Measurements from ENCODE around the gene IDH3B. TPM values are rescaled to one million over a fixed set of nuclear protein-coding genes. Genes with fewer than 3 reads are reported as not detected.

IDH3B gene
- total and polyA plus RNA-seq, 11 donors, result 122 to 356 (median 197) TPM

DNA sequence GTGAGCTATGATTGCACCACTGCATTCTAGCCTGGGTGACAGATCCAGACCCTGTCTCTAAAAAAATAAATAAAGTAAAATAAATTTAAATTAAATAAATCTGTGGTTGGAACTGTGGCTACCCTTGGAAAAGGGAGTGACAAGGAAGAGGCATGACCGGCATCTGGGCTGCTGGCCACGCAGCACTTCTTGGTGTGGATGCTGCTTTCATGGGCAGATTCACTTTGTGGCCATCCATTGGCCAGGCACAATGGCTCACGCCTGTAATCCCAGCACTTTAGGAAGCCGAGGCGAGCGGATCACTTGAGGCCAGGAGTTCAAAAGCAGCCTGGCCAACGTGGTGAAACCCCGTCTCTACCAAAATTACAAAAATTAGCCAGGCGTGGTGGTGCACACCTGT lies 44.6 kb upstream of the IDH3B start:
- no peaks in the 10 kb centered on the region for H3K36me3 ChIP-seq
- 85 to 90% (median 89%) methylated on average over 8 to 9 of the region's 9 CpGs for WGBS, 4 donors
- H3K9me3 ChIP-seq, result no peaks in the 10 kb centered on the region
- TF ChIP-seq, protein P1, sequence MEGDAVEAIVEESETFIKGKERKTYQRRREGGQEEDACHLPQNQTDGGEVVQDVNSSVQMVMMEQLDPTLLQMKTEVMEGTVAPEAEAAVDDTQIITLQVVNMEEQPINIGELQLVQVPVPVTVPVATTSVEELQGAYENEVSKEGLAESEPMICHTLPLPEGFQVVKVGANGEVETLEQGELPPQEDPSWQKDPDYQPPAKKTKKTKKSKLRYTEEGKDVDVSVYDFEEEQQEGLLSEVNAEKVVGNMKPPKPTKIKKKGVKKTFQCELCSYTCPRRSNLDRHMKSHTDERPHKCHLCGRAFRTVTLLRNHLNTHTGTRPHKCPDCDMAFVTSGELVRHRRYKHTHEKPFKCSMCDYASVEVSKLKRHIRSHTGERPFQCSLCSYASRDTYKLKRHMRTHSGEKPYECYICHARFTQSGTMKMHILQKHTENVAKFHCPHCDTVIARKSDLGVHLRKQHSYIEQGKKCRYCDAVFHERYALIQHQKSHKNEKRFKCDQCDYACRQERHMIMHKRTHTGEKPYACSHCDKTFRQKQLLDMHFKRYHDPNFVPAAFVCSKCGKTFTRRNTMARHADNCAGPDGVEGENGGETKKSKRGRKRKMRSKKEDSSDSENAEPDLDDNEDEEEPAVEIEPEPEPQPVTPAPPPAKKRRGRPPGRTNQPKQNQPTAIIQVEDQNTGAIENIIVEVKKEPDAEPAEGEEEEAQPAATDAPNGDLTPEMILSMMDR (IDR thresholded peaks at IDR 0.05), result no peak
- no peak for TF ChIP-seq POLR2A (IDR thresholded peaks at IDR 0.05)
- intact Hi-C loops (cut with DNase I), result no loop called here
- no peaks in the 10 kb centered on the region for H3K4me1 ChIP-seq
- H3K4me3 ChIP-seq, result no peak overlapping the region
- H3K27ac ChIP-seq, result no peak overlapping the region
- no peaks in the 10 kb centered on the region for H3K27me3 ChIP-seq
- ATAC-seq (no peak), DNase-seq (no peak)

DNA sequence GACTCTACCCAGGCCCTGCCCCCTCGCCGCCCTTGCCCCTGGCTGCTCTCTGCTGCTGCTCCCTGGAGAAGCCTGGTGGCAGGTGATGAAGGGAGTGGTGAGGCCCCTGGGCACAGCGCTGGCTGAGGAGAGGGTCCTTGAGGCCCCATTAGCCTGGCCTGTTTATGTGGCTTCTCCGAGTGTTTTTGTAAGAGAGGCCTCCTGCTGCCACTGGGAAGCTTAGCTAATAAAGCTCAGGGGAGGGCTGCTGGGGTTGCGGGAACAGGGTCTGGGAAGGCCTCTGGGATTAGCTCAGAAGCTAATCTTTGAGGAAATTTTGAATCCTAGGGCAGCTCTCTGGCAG lies 44.0 kb upstream of the IDH3B start:
- Histone ChIP-seq H3K4me1 (no peaks in the 10 kb centered on the region), H3K36me3 (no peaks in the 10 kb centered on the region), H3K9me3 (no peaks in the 10 kb centered on the region), H3K27ac (no peak overlapping the region), H3K27me3 (no peaks in the 10 kb centered on the region), H3K4me3 (no peak overlapping the region)
- ATAC-seq (no peak), DNase-seq (no peak)
- intact Hi-C loops (cut with DNase I), result no loop called here
- WGBS, 4 donors, result 84 to 90% (median 89%) methylated on average over 5 of the region's 5 CpGs
- TF ChIP-seq, protein P1 (IDR thresholded peaks at IDR 0.05), result no peak
- TF ChIP-seq POLR2A (IDR thresholded peaks at IDR 0.05), result no peak

DNA sequence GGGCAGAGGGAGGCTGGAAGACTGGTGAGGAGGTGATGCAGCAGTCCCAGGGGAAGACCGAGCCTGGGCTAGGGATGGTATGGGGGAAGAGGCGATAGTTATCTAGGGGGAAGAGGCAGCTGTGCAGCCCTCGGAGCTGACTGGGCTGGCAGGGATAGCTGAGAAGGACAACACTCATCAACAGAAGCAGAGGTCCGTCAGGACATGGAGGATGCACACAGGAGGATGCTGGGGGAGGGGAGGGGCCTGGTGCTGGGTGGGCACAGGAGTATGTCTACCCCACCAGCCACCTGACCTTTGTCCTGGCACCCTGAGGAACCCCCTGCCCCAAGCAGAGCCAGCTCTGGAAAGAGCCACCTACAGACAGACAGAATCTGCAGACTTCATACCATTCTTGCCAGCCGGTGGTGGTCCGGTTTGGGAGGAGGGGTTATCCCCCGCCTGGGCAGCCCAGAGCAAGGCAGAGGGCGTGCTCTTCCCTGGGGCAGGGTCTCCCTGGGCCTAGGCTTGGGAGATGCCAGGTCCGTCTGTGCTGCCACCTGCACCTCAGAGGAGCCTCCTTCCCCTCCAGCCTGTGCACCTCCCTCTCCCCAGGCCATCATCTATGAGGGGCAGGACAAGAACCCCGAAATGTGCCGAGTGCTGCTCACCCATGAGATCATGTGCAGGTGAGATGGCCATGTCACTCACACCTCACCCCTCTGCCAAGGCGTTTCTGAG lies 43.5 kb upstream of the IDH3B start:
- H3K4me3 ChIP-seq, result no peak overlapping the region
- no peak for TF ChIP-seq POLR2A (IDR thresholded peaks at IDR 0.05)
- TF ChIP-seq, protein P1 (IDR thresholded peaks at IDR 0.05), result no peak
- 83 to 88% (median 86%) methylated on average over 9 to 12 of the region's 12 CpGs for WGBS, 4 donors
- H3K36me3 ChIP-seq, result no peaks in the 10 kb centered on the region
- intact Hi-C loops (cut with DNase I), result no loop called here
- H3K9me3 ChIP-seq, result no peaks in the 10 kb centered on the region
- H3K27ac ChIP-seq, result no peak overlapping the region
- no peak for DNase-seq
- ATAC-seq, result peak in 1 of 4 donors; percentile 32
- H3K4me1 ChIP-seq, result no peaks in the 10 kb centered on the region
- no peaks in the 10 kb centered on the region for H3K27me3 ChIP-seq

DNA sequence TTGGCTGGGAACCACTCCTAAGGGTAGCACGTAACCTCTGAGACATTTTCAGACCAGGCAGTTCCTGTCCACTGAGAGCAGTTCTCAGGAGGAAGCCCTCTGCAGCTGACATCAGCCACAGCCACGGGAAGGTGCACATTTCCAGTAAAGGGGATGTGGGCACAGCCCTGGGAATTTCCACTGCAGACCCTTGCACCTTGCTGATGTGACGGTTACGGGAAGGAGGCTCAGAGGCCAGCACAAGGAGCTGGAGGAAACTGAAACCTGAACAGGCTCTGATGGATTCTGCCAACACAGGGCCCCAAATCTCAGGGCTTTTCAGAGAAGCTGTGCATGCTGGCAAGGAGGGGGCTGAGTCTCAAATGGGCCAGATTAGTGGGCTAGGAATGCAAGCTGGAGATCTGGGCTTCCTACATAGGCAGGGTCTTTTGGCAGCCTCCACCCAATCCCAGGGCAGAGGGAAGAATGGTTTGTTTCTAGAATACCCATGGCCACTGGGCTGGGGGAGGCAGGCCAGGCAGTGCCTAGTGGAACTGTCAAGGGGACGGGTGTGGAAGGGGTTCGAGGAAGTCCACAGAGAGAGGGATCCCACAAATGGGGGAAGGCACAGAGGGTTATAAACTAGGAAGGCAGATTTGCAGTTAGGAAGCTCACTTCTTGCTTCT lies 42.8 kb upstream of the IDH3B start:
- ATAC-seq (no peak), DNase-seq (no peak)
- no peak for TF ChIP-seq POLR2A (IDR thresholded peaks at IDR 0.05)
- TF ChIP-seq, protein P1 (IDR thresholded peaks at IDR 0.05), result no peak
- 79 to 82% (median 80%) methylated on average over 4 to 6 of the region's 6 CpGs for WGBS, 4 donors
- Histone ChIP-seq H3K27ac (no peak overlapping the region), H3K36me3 (no peaks in the 10 kb centered on the region), H3K4me3 (no peak overlapping the region), H3K9me3 (no peaks in the 10 kb centered on the region), H3K27me3 (no peaks in the 10 kb centered on the region), H3K4me1 (no peaks in the 10 kb centered on the region)
- intact Hi-C loops (cut with DNase I), result no loop called here
